DMS153 treated with DMSO at 0.1 percent for 48 hours (cell line): ENCODE data around the gene MSL2.
A peak's percentile ranks its signal among the peaks of the same experiment; 100 is the strongest.
"Not testable (repeated sequence)": the region's sequence is repeated elsewhere in the genome, so short reads cannot be mapped to it uniquely, and the experiment has no call there.

Experiments used
- DNase-seq: peaks from one replicate; lab custom pipeline; 2025; ENCODE audit not compliant: unreplicated experiment; lab: John Stamatoyannopoulos, UW

The MSL2 gene

DNA sequence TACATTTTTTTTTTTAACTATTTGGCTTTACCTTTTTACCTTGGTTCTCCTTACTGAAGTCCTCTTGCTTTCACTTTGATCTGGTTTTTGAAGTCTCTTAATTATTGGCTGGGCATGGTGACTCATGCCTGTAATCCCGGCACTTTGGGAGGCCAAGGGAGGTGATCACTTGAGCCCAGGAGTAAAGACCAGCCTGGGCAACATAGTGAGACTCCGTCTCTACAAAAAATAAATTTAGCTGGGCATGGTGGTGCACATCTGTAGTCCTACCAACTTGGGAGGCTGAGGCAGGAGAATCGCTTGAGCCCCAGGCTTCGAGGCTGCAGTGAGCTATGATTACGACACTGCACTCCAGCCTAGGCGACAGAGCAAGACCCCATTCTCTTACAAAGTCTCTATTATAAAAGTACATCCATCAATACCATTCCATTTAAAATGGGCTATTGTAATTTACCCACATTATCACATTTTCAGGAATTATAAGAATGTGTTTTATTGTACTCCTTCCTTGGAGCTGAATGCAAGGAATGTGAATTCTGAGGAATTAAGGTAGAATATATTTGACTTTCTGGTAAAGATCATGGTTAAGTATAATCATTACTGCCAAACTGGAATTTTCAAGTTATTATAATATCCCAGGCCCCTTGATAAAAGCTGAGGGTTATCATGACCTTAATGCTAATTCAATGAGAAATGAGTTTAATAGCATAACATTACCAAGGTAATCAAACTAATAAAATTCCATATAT, 49.0 kb downstream of the MSL2 start:
- no peak for DNase-seq

GRCh38 chr3:136144397-136144796, 51.7 kb downstream of the MSL2 start:
- not testable (repeated sequence) for DNase-seq

DNA sequence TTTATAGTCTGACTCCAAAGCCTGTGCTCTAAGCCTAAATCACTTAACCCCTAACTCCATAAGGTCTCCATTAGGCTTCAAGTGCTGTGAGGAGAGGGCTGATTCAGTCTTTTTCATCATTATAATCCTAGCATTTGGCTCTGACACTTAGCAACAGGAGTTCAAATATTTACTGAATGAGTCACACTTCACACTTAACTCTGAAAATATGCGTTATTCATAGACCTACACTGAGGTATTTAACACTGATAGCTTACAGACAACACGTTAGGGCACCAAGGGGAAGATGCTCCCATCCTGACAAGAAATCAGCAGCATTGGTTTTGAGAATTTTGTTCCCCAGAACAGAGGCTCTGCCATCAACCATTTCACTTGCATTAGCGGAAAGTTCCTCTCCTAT, 53.5 kb downstream of the MSL2 start:
- peak; percentile 11 for DNase-seq

DNA sequence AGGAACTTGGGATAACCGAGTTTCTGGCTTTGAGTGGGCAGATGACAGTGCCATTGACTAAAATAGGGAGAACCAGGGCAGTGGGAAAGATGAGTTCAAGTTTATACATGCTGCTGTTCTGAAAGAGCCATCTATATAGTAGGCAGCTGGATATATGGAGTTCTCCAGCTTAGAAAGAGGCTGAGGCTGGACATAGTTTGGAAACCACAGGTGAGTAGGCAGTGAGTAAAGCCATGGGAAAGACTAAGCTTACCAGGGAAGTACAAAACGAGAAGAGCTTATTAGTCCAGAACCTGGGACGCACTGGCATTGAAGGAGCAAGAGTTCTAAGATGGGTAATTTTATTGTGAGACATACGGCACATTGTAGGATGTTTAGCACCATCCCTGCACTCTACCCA, 54.2 kb downstream of the MSL2 start:
- no peak for DNase-seq

GRCh38 chr3:136141291-136141785, 54.8 kb downstream of the MSL2 start:
- DNase-seq, result no peak

- no peak for DNase-seq
Observed at GRCh38 chr3:136136454-136136853, 59.7 kb downstream of the MSL2 start.

- no peak for DNase-seq
Observed at GRCh38 chr3:136135039-136135802, 60.9 kb downstream of the MSL2 start.

DNA sequence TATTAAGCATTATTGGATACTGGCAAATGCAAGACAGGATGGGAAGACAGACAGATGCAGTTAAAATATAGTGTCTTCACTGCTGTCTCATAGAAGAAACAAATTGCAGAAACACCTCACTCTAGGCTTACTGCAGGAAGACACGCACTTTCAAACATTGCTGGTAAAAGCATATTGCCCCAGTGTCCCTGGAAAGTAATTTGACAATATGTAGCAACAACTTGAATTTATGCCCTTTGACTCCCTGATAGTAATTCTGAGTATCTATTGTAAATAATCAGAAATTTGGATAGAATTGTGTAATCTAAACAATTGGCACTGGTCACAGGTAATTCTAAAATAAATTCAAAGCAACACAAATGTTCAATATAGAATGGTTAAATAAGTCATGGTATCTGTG, 62.0 kb downstream of the MSL2 start:
- DNase-seq, result no peak

DNA sequence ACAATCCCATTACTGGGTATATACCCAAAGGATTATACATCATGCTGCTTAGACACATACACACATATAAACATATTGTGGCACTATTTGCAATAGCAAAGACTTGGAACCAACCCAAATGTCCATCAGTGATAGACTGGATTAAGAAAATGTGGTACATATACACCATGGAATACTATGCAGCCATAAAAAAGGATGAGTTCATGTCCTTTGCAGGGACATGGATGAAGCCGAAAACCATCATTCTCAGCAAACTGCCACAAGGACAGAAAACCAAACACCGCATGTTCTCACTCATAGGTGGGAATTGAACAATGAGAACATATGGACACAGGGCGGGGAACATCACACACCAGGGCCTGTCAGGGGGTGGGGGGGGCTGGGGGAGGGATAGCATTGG, 64.5 kb downstream of the MSL2 start:
- not testable (repeated sequence) for DNase-seq

- no peak for DNase-seq
Observed at GRCh38 chr3:136122006-136122405, 74.1 kb downstream of the MSL2 start.

- no peak for DNase-seq
Observed at GRCh38 chr3:136120373-136121348, 75.5 kb downstream of the MSL2 start.

DNA sequence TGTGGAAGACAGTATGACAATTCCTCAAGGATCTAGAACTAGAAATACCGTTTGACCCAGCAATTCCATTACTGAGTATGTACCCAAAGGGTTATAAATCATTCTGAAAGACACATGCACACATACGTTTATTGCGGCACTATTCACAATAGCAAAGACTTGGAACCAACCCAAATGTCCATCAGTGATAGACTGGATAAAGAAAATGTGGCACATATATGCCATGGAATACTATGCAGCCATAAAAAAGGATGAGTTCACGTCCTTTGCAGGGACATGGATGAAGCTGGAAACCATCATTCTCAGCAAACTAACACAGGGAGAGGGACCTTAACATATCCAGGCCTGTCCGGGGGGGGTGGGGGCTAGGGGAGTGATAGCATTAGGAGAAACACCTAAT, 76.4 kb downstream of the MSL2 start:
- not testable (repeated sequence) for DNase-seq

- DNase-seq, result not testable (repeated sequence)
Observed at GRCh38 chr3:136119332-136119731, 76.8 kb downstream of the MSL2 start.

- DNase-seq, result no peak
Observed at GRCh38 chr3:136114421-136114820, 81.7 kb downstream of the MSL2 start.

- no peak for DNase-seq
Observed at GRCh38 chr3:136110481-136110880, 85.7 kb downstream of the MSL2 start.

- no peak for DNase-seq
Observed at GRCh38 chr3:136109499-136109898, 86.6 kb downstream of the MSL2 start.

DNA sequence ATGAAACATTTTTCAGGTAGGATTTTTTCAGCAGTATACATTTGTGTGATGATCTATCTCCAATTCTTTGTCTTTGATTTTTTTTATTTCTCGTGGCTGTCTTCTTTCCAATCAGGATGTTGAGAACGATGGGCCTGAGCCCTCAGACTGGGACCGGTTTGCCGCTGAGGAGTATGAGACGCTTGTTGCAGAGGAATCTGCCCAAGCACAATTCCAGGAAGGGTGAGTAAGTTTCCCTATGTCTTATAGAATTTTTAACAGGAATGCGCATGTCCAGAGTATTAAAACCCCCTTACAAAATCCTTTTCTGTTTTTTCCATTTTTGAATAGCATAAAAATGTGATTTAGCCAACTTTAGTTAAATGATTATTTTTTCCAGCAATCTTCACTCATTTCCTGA, 90.0 kb downstream of the MSL2 start:
- DNase-seq, result no peak

- DNase-seq, result no peak
Observed at GRCh38 chr3:136105044-136105443, 91.1 kb downstream of the MSL2 start.
